ENCODE data around the gene ADAMTS18.

- TF ChIP-seq CTCF (IDR thresholded peaks at IDR 0.05) (no peak), POLR2A (IDR thresholded peaks at IDR 0.05) (no peak), EP300 (IDR thresholded peaks at IDR 0.05) (no peak), POLR2AphosphoS5 (IDR thresholded peaks at IDR 0.05) (no peak)
Observed at GRCh38 chr16:77302249-77302648, 132.6 kb downstream of the ADAMTS18 start.
